DOHH2 (cell line): ENCODE results near the gene MACF1.

ENCODE experiments used
- CTCF ChIP-seq: fragments of 200-600 bp; sonication (generic); IDR thresholded peaks from one replicate; pipeline ENCODE4 v1.5.1; 2014; ENCODE audit warnings: antibody characterized with exemption, mild to moderate bottlenecking, low read depth, low read length; ENCODE audit not compliant: poor library complexity, severe bottlenecking
- EZH2phosphoT487 ChIP-seq: fragments of 200-600 bp; sonication (generic); IDR thresholded peaks from 2 replicates; pipeline ENCODE4 v1.6.1; 2017; ENCODE audit warnings: borderline replicate concordance, mild to moderate bottlenecking, antibody characterized with exemption, low read length, moderate library complexity, mixed read lengths

DNA sequence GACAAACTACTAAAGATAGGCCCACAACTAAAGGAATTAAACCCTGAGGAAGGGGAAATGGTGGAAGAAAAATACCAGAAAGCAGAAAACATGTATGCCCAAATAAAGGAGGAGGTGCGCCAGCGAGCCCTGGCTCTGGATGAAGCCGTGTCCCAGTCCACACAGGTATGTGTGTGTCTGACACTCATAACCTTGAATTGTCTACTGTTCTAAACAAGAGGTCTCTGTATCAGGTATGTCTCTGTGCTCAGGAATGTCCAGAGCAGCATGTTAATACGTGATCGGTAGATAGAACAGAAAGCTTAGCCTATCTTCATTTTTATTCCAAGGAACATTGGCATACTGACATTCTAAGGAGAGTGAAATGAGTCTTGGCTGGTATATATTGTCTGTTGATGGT, 231.1 kb downstream of the MACF1 start:
- TF ChIP-seq CTCF = no peak
- no peak for TF ChIP-seq EZH2phosphoT487
